ELR (cell line): ENCODE measurements around the gene HMGCR.
A peak's percentile ranks its signal among the peaks of the same experiment; 100 is the strongest.
"Not testable (repeated sequence)": the region's sequence is repeated elsewhere in the genome, so short reads cannot be mapped to it uniquely, and the experiment has no call there.

Experiments
- DNase-seq: peaks from one replicate; pipeline ENCODE4 v3.0.0-alpha.2; 2015; ENCODE audit warnings: low read depth

The HMGCR gene

DNA sequence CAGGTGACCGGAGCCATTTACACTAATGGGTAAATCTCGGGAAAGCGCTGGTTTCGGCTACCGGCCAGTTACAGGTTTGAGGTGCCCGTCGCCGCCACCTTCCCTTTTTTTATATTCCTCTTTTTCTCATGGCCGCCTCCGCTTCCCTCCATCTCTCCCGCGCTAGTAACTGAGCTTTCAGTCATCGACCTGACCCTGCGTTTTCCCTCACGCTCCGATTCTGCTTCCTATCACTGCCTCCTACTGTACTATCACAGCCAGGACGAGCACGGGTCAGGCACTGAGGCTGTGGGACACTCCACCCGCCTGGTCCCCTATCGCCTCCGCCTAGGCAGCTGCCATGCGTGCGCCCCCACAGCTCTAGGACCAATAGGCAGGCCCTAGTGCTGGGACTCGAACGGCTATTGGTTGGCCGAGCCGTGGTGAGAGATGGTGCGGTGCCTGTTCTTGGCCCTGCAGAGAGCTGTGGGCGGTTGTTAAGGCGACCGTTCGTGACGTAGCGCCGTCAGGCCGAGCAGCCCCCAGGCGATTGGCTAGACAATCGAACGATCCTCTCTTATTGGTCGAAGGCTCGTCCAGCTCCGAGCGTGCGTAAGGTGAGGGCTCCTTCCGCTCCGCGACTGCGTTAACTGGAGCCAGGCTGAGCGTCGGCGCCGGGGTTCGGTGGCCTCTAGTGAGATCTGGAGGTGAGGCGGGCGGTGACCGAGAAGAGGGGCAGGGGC lies at the start of gene HMGCR:
TSS of gene HMGCR (plus strand) at position 606 of the 722 bp plus-strand sequence. CDS start 5,386 bp downstream, outside the sequence.
- peak; percentile 99 for DNase-seq

GRCh38 chr5:75291844-75292243 lies 45.2 kb upstream of the HMGCR start:
- DNase-seq: not testable (repeated sequence)

DNA sequence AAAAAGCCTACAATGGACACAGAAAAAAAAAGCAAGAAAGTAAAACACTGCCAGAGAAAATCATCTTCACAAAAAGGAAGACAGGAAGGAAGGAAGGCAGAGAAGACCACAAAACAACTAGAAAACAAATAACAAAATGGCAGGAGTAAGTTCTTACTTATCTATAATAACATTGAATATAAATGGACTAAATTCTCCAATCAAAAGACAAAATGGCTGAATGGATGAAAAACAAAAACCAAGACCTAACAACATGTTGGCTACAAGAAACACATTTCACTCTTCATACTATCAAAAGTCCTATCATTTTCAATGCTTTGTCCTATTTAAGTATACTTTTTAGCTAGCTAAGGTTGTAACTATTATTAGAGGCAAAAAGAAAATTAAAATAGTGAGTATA lies 36.9 kb upstream of the HMGCR start:
- no peak for DNase-seq

- no peak for DNase-seq
Observed at GRCh38 chr5:75303419-75303818, 33.6 kb upstream of the HMGCR start.

- DNase-seq: not testable (repeated sequence)
Observed at GRCh38 chr5:75304486-75304885, 32.5 kb upstream of the HMGCR start.

- DNase-seq: no peak
Observed at GRCh38 chr5:75306746-75307145, 30.3 kb upstream of the HMGCR start.

DNA sequence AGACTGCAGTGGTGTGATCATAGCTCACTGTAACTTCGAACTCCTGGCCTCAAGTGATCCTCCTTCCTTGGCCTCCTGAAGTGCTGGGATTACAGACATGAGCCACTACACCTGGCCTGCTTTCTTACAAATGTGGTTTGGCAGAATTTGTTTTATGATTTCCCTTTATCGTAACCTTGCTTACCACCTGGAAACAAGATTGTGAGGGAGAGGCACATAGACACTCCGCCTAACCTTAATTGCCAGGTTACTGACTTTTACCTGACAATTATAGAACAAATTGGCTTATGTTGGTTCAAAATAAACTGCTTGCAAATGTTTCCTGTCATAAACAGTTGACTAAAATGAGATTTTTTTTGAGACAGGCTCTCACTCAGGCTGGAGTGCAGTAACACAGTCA lies 26.8 kb upstream of the HMGCR start:
- DNase-seq: no peak

- not testable (repeated sequence) for DNase-seq
Observed at GRCh38 chr5:75319148-75319547, 17.9 kb upstream of the HMGCR start.

DNA sequence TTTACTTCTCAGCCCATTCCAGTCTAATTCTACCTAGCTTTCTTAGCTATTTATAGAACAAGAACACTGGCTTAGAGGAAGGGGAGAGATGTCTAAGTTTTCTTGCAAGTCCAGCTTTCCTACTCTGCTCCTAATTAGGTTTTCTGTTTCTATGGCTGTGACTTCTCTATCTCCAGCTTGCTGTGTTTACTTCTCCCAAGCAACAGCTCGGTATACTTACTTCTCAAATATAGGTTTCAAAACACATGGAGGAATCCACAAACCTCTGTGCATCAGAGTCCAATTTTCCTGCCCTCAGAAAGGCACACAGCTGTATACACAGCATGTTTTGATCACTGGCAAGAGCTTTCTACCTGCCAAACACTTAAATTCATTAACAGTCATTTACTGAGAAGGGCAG lies 17.4 kb upstream of the HMGCR start:
- no peak for DNase-seq

GRCh38 chr5:75320371-75320770 lies 16.6 kb upstream of the HMGCR start:
- DNase-seq: no peak

- DNase-seq: no peak
Observed at GRCh38 chr5:75322066-75322465, 15.0 kb upstream of the HMGCR start.

DNA sequence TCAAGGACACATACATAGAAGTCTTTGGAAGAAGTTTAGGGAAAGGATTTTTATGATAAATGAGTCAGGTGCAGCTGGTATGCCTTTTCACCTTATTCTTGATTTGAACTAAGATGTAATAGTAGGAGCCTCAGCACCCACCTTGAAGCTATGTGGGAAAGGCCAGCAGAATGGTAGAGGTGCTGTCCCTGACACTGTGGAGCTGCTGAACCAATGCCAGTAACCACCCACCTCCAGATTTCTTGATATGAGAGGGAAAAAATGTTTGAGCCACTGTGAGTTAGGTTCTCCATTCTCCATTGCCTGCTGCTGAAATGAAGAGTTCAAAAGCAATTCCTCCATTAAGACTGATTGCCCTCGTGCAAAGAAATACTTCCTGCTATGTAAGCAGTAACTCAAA lies 12.2 kb upstream of the HMGCR start:
- no peak for DNase-seq

- no peak for DNase-seq
Observed at GRCh38 chr5:75325242-75325641, 11.8 kb upstream of the HMGCR start.

DNA sequence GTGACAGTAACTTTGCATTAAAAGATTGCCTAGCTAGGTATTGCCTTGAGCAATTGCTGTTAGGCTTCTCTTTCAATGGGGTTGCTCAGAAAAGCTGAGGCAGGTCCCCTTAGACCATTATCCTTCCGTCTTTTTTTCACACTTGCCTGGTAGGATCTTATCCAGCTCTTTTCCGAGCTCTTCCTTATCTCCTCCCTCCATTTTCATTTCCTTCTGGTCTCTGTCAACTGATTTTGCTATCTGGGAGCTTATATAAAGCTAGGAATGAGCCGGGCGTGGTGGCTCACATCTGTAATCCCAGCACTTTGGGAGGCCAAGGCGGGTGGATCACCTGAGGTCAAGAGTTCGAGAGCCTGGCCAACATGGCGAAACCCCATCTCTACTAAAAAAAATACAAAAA lies 6.6 kb upstream of the HMGCR start:
- no peak for DNase-seq

DNA sequence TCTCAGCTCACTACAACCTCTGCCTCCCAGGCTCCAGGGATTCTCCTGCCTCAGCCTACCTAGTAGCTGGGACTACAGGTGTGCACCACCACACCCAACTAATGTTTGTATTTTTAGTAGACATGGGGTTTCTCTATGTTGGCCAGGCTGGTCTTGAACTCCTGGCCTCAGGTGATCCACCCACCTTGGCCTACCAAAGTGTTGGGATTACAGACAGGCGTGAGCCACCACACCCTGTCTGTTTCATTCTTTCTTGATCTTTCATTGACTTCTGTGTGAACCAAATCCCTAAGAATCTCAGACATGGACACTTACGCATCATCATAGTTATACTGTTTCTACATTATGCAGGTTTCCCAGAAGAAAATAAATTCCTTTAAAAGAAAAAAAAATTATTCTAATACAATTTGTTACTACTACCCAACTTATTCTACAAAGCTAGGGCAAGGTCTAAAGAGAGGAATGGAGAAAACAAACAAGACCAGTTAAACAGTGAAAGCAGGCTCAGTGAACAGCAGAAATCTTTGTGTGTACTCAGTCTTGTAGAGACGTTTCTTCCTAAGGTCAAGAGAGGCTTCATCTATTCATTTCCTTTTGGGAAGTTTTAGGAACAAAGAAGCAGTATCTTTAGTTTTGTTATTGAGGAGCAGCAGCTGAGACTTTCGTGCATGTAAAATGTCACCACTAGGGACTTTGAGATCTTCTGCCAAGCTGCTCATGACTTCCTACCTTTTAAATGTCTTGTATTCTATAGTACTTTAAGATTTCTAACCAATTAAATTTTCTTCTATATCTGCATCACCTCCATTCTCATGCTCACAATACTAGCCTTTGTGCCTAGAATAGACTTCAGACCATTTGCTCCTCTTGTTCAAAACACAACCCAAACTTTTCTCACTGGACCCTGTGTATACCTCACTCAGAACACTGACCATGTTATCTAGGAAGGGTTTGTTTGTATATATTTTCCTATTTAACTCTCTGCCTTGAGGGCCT lies 5.6 kb upstream of the HMGCR start:
- peak; percentile 6 for DNase-seq

GRCh38 chr5:75333759-75334158 lies 3.3 kb upstream of the HMGCR start:
- DNase-seq: not testable (repeated sequence)

GRCh38 chr5:75334413-75334812 lies 2.6 kb upstream of the HMGCR start:
- not testable (repeated sequence) for DNase-seq

- no peak for DNase-seq
Observed at GRCh38 chr5:75335486-75335885, 1.5 kb upstream of the HMGCR start.

GRCh38 chr5:75335952-75336614 lies 937 bp upstream of the HMGCR start:
- peak; percentile 86 for DNase-seq

- peak; percentile 50 for DNase-seq
Observed at GRCh38 chr5:75337366-75338021, 474 bp downstream of the HMGCR start.

DNA sequence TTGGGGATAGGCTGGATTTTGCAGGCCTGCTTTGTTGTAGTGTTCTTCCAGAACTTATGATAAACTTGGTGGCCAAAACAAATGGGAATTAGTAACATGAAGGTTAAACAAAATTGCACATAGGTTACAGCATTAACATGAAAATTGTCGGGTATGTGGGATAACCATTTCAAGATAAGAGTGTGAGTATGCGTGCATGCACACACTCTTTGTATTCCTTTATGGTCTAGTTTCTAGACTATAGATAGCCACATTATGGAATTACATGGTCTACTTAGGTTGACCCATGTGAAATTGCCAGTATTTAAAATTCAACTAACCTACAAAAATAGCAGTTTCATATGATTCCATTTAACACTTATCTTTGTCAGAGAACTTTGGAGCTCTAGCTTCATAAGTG lies 1.4 kb downstream of the HMGCR start:
- DNase-seq: no peak
